Mammary epithelial cell (primary cell): Measurements from ENCODE around the gene HOPX.

ENCODE experiments used
- EZH2 ChIP-seq: IDR thresholded peaks from 2 replicates; pipeline ENCODE4 v1.6.1; 2012; ENCODE audit warnings: low read length, inconsistent platforms, borderline replicate concordance
- TF ChIP-seq, protein P1 (sequence below), 2 donors: IDR thresholded peaks in 1 of 2; conservative IDR thresholded peaks in 1 of 2; 2 replicates each; pipeline ENCODE4 v1.5.1; 2011 to 2012; ENCODE audit warnings: inconsistent platforms in 2 of 2, low read length in 2 of 2, mild to moderate bottlenecking in 2 of 2, control low read depth in 1 of 2, low read depth in 1 of 2; ENCODE audit not compliant: insufficient read depth in 1 of 2; ENCODE audit errors: extremely low read depth in 1 of 2

DNA sequence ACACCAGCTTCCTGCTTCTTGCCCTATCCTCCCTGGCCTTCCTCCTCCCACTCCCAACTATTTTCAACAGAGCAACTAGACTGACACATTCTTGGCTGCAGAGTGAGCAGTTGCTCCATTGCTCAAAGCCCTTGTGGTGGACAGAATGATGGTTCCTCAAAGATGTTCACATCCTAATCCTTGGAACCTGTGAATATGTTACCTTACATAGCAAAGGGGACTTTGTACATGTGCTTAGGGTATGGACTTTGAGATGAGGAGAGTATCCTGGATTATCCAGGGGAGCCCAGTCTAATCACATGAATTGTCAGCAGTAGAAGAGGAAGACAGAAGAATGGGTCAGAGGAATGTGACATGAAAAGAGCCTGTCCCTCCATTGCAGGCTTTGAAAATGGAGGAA, 24.9 kb upstream of the HOPX start:
- TF ChIP-seq, protein P1, sequence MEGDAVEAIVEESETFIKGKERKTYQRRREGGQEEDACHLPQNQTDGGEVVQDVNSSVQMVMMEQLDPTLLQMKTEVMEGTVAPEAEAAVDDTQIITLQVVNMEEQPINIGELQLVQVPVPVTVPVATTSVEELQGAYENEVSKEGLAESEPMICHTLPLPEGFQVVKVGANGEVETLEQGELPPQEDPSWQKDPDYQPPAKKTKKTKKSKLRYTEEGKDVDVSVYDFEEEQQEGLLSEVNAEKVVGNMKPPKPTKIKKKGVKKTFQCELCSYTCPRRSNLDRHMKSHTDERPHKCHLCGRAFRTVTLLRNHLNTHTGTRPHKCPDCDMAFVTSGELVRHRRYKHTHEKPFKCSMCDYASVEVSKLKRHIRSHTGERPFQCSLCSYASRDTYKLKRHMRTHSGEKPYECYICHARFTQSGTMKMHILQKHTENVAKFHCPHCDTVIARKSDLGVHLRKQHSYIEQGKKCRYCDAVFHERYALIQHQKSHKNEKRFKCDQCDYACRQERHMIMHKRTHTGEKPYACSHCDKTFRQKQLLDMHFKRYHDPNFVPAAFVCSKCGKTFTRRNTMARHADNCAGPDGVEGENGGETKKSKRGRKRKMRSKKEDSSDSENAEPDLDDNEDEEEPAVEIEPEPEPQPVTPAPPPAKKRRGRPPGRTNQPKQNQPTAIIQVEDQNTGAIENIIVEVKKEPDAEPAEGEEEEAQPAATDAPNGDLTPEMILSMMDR (conservative IDR thresholded peaks at IDR 0.05 in 1 of 2, IDR thresholded peaks at IDR 0.05 in 1 of 2; ENCODE audit: extremely low read depth in 1 of 2, insufficient read depth in 1 of 2, low read depth in 1 of 2, low read length in 2 of 2): no peak
- TF ChIP-seq EZH2: no peak
